Suprapubic skin (tissue), 3 donors: ENCODE results near the gene CBR3.

ENCODE experiments used
- CTCF ChIP-seq, 2 donors: fragments of 200-600 bp in 1 of 2; fragments of 450-650 bp in 1 of 2; sonication (generic) in 1 of 2; IDR thresholded peaks; one replicate each; pipeline ENCODE4 v1.5.1; 2016 to 2019; ENCODE audit warnings: antibody characterized with exemption in 2 of 2, mild to moderate bottlenecking in 1 of 2, moderate library complexity in 1 of 2
- EP300 ChIP-seq: sonication (generic); formaldehyde crosslinking; IDR thresholded peaks from one replicate; pipeline ENCODE4 v1.6.1; 2017; ENCODE audit warnings: antibody characterized with exemption
- POLR2A ChIP-seq, 2 donors: fragments of 450-650 bp; IDR thresholded peaks; one replicate each; pipeline ENCODE4 v1.6.1; 2017; ENCODE audit warnings: antibody characterized with exemption in 2 of 2, mild to moderate bottlenecking in 2 of 2, moderate library complexity in 2 of 2

DNA sequence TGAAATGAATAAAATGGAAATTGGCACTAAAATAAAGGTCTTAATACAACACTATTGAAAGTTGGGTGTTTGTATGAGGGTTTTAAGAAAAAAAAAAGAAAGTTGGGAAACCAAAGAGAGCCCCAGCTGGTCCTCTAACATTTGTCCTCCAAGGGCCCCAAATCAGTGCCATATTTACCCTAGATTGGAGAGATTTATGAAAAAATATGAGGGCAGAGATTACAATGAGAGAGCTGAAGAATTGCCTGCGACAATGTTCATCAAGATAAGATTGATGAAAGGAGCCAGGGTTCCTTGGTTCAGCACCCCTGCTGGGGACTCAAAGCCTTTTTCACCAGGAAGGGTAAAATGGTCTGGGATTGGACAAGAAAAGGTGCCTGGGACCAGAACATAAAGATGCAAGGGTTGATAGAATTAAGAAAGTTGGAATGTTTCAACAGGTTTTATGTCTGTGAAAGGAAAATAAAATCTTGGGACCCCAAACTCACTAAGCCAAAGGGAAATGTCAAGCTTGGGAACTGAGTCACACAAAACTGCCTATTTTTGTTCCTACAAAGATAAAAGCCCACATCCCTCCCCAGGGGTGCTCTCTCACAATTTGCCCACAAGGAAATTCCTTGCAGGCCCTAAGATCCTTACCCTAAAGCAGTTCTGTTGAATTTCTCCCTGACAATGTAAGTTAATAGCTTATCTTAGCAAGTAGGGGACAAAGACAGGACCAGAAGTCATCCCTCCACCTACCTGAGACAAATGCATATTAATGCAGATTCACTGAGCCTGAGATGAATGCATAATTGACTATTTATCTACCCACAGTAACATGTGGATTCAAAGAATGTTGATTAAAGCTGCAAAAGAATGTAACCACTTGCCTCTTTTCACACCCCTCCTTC is 38.2 kb upstream of the CBR3 start:
- no peak for TF ChIP-seq POLR2A (IDR thresholded peaks at IDR 0.05)
- no peak for TF ChIP-seq CTCF (IDR thresholded peaks at IDR 0.05)
- TF ChIP-seq EP300, result no peak
